ENCODE results near the gene MOXD1. TPM values are rescaled to one million over a fixed set of nuclear protein-coding genes. Genes with fewer than 3 reads are reported as not detected.

MOXD1 gene
- polyA plus RNA-seq, 1 donor (not counting 4 experiments of a cell fraction or from before 2014, with no cell fraction given) = 2.7 TPM

GRCh38 chr6:132361101-132361500 lies 40.2 kb downstream of the MOXD1 start:
- dilution Hi-C loops (cut with MboI; ENCODE audit: extremely low pct_ligation_motif_present, low sequenced_read_pairs) = no loop called here

DNA sequence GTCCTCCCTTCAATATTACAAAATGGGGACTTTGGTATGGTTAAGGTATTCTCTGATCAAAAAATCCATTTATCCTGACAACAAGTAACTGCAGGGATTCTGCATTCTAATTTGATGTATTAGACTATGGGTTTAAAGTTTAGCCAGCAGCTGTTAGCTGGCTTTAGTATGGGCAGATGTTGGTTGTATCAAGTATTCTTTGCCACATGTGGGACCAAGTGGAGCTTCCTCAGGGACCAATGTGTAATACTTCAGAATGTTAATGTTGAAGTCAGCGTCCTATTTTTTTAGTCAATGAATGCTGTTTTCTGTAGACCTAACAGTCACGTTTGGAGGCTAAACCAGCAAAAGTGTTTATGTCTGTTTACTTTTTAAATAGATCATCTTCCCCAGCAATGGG lies 41.4 kb downstream of the MOXD1 start:
- Histone ChIP-seq H3K4me2 (ENCODE audit: control insufficient read depth, extremely low read depth, insufficient read depth, low read depth, low read length) (no peak overlapping the region), H4K20me1 (ENCODE audit: control insufficient read depth, extremely low read depth, insufficient read depth, low read length) (no peaks in the 10 kb centered on the region), H3K79me2 (ENCODE audit: control insufficient read depth, insufficient read depth, low read length) (no peaks in the 10 kb centered on the region), H3K9me1 (ENCODE audit: control insufficient read depth, extremely low read depth, insufficient read depth, low read length) (no peaks in the 10 kb centered on the region), H2AFZ (ENCODE audit: control insufficient read depth, low read length) (no peak overlapping the region), H3K27me3 (ENCODE audit: control insufficient read depth, extremely low read depth, insufficient read depth, low read length) (no peaks in the 10 kb centered on the region), H3K9ac (ENCODE audit: control insufficient read depth, extremely low read depth, insufficient read depth, low read length) (no peak overlapping the region), H3K4me3 (ENCODE audit: control insufficient read depth in 2 of 3, extremely low read depth in 1 of 3, insufficient read depth in 2 of 3, low read depth in 1 of 3, low read length in 3 of 3) (no peak overlapping the region), H3K9me3 (ENCODE audit: control insufficient read depth, low read depth, low read length) (no peaks in the 10 kb centered on the region), H3K4me1 (ENCODE audit: control insufficient read depth, extremely low read depth, insufficient read depth, low read length) (peaks cover 10% of the 10 kb centered on the region), H3K36me3 (ENCODE audit: control insufficient read depth in 2 of 2, extremely low read depth in 1 of 2, insufficient read depth in 2 of 2, low read length in 2 of 2) (no peaks in the 10 kb centered on the region), H3K27ac (ENCODE audit: control insufficient read depth, insufficient read depth, low read length) (no peak overlapping the region)
- DNase-seq (ENCODE audit: low read depth, low spot score) (no peak), FAIRE-seq (no peak)
- TF ChIP-seq CTCF (optimal IDR thresholded peaks at IDR 0.05 in 1 of 3, IDR thresholded peaks at IDR 0.05 in 1 of 3, conservative IDR thresholded peaks at IDR 0.05 in 1 of 3; ENCODE audit: extremely low read depth in 1 of 3, insufficient read depth in 2 of 3, low read length in 3 of 3) = no peak
- no peak for TF ChIP-seq EZH2 (IDR thresholded peaks at IDR 0.05; ENCODE audit: low read length)
- dilution Hi-C loops (cut with MboI; ENCODE audit: extremely low pct_ligation_motif_present, low sequenced_read_pairs) = no loop called here

More at GRCh38 chr6:132361101-132361500, 40.2 kb downstream of the MOXD1 start:
- no peaks in the 10 kb centered on the region for H3K36me3 ChIP-seq (ENCODE audit: control insufficient read depth in 2 of 2, extremely low read depth in 1 of 2, insufficient read depth in 2 of 2, low read length in 2 of 2)
- no peak overlapping the region for H2AFZ ChIP-seq (ENCODE audit: control insufficient read depth, low read length)
- H3K9me3 ChIP-seq (ENCODE audit: control insufficient read depth, low read depth, low read length) = no peaks in the 10 kb centered on the region
- FAIRE-seq = no peak
- no peak for DNase-seq (ENCODE audit: low read depth, low spot score)
- H4K20me1 ChIP-seq (ENCODE audit: control insufficient read depth, extremely low read depth, insufficient read depth, low read length) = no peaks in the 10 kb centered on the region
- H3K4me2 ChIP-seq (ENCODE audit: control insufficient read depth, extremely low read depth, insufficient read depth, low read depth, low read length) = no peak overlapping the region
- no peaks in the 10 kb centered on the region for H3K79me2 ChIP-seq (ENCODE audit: control insufficient read depth, insufficient read depth, low read length)
- no peak overlapping the region for H3K27ac ChIP-seq (ENCODE audit: control insufficient read depth, insufficient read depth, low read length)
- H3K27me3 ChIP-seq (ENCODE audit: control insufficient read depth, extremely low read depth, insufficient read depth, low read length) = no peaks in the 10 kb centered on the region
- peaks cover 2% of the 10 kb centered on the region for H3K4me1 ChIP-seq (ENCODE audit: control insufficient read depth, extremely low read depth, insufficient read depth, low read length)
- H3K9ac ChIP-seq (ENCODE audit: control insufficient read depth, extremely low read depth, insufficient read depth, low read length) = no peak overlapping the region
- H3K4me3 ChIP-seq (ENCODE audit: control insufficient read depth in 2 of 3, extremely low read depth in 1 of 3, insufficient read depth in 2 of 3, low read depth in 1 of 3, low read length in 3 of 3) = no peak overlapping the region
- no peak for TF ChIP-seq EZH2 (IDR thresholded peaks at IDR 0.05; ENCODE audit: low read length)
- no peak for TF ChIP-seq CTCF (optimal IDR thresholded peaks at IDR 0.05 in 1 of 3, IDR thresholded peaks at IDR 0.05 in 1 of 3, conservative IDR thresholded peaks at IDR 0.05 in 1 of 3; ENCODE audit: extremely low read depth in 1 of 3, insufficient read depth in 2 of 3, low read length in 3 of 3)
- no peaks in the 10 kb centered on the region for H3K9me1 ChIP-seq (ENCODE audit: control insufficient read depth, extremely low read depth, insufficient read depth, low read length)

All from keratinocyte (primary cell).